Fibroblast of peridontal ligament (primary cell): ENCODE data around the gene PPP1R16B.

ENCODE experiments used
- DNase-seq: peaks from one replicate; pipeline ENCODE4 v3.0.0-alpha.2; 2010; ENCODE audit errors: extremely low read depth

PPP1R16B gene

DNA sequence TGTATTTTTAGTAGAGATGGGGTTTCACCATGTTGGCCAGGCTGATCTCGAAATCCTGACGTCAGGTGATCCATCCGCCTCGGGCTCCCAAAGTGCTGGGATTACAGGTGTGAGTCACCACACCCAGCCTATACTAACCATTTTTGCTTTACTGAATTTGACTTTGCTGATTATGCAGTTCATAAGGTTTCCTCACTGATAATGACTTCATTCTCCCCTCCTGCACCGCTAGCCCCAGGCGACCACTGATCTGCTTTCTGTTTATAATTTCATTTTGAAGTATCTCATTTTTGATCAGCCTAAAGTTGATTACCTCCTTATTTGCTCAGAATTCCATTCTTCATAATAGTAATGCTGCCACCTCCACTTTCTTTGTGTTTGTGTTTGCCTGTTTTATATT is 72.0 kb downstream of the PPP1R16B start:
- no peak for DNase-seq

DNA sequence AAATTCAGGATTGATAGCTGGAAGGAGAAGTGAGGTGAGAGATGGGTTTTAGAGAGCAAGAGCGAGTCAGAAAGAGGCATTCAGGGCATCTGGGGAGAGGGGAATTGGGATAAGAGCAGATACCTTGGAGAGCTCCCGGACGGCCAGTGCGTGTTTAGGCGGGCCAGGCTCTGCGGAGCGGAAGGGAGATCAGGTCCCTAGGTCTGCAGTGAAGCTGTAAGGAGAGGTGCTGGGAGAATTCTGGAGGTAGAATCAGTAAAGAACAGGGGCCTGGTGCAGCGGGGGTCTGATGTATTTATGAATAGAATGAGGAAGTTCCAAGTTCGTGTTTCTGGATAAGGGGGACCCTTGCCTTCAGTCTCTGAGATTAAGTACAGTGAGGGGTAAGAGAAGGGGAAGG is 73.4 kb downstream of the PPP1R16B start:
- DNase-seq = peak; percentile 22

DNA sequence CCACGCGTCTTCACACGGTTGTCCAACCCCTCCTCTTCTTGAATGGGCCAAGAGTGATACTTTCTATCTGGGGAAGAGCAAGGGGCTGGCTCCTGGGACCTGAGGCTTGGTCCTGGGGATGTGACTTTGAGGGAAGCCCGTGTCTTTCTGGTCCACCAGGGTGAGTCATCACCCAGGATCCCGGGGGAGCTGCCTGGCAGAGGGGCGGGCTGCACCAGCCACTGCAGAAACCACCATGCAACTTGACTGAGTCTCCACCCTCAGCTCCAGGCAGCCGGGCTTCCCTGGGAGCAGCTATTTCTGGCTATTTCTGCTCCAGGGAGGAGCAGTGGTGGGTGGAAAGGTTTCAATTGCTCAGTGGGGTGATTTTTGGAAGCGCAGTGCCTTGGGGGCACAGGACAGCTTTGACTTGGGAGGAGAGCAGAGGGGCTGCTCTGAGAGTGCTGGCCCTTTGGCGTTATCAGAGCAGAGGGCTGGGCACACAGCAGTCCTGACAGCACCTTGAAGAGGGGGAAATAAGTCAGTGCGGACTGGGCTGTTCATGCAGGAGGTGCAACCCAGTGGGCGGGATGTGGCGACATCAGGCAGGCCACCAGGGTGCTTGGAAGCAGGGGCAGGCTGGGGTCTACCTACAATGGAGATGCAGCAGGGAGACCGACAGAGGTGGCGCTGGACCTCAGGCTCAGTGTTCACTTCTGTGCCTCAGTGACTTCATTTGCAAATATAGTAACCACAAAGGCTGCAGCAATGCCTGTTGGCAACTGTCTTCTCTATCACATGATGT is 75.6 kb downstream of the PPP1R16B start:
- DNase-seq = no peak

DNA sequence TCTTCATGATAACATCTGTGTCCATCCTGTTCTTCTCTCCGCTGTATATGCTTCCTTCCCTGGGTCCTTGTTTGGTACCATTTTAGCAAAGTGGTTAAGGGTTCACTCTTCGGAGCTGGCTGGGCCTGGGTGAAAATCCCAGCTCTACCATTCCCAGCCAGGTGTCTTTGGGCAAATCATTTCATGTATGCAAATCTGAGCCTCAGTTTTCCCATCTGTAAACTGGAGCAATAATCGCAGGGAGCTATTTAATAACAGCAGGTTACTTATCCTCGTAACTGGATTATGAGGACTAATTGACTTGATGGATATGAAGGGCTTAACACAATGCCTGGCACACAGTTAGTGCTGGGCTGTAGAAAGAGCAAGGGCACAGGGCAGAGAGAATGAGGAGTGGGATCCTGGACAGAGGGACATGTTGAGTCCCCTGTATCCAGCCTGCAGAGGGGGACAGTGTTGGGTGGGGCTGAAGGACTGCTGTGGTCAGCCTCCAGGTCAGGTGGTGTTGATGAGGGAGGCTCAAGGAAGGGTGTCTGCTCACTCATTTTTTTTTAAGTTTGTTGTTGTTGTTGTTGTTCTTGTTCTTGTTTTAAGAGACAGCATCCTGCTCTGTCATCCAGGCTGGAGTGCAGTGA is 76.4 kb downstream of the PPP1R16B start:
- no peak for DNase-seq

DNA sequence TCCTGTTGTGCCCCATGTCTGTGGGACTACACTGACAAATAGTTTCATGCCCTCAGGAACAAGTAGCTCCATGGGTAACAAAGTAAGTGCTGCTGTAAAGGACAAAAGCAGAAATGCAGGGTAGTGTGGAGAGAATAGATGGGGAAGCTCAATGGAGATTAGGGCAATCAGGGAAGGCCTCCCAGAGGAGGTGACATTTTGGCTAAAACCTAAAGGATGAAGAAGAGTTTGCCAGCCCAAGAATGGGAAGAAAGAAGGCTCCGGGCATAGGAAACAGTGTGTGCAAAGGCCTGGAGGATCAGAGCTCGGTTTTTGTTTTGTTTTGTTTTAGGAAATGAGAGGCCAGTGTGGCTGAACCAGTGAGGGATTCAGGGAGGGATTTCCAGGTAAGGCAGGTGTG is 77.1 kb downstream of the PPP1R16B start:
- DNase-seq = no peak

DNA sequence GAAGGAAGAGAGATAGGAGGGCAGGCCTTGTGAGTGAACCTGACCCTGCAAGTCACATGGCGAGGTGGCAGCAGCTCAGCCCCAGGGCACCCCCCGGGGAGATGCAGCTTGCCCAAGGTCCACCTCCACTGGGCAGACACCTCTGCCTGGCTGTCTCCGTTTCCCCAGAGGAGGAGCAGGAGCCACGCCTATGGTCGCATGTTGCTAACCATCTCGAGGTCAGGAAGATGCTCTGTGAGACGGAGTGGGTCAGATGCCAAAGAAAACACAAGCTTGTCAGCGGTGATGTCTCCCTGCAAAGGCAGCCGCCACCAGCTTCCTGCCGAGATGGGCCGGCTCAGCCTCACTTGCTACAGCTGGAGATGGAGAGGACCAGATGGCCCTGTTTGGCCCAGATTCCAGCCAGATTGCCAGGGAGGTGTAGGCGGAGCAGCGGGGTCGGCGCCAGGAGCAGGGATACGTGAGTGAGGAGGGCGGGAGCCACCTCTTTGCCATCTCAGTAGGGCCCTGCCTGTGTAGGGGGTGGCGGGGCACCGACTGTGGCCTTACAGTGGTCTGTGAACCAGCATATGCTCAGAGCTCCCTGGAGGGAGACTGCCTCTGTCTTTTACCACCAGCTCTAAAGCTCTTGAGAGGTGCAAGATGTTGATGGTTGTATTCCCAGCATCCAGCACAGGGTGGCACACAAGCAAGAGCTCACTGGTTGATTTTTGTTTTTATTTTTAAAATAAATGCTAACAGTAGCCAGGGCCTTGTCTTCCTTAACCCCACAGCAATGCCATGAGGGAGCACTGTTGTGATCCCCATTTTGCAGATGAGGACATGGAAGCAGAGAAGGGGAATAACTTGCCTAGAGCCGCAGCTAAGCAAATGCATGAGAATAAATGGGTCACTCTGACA is 77.8 kb downstream of the PPP1R16B start:
- no peak for DNase-seq

DNA sequence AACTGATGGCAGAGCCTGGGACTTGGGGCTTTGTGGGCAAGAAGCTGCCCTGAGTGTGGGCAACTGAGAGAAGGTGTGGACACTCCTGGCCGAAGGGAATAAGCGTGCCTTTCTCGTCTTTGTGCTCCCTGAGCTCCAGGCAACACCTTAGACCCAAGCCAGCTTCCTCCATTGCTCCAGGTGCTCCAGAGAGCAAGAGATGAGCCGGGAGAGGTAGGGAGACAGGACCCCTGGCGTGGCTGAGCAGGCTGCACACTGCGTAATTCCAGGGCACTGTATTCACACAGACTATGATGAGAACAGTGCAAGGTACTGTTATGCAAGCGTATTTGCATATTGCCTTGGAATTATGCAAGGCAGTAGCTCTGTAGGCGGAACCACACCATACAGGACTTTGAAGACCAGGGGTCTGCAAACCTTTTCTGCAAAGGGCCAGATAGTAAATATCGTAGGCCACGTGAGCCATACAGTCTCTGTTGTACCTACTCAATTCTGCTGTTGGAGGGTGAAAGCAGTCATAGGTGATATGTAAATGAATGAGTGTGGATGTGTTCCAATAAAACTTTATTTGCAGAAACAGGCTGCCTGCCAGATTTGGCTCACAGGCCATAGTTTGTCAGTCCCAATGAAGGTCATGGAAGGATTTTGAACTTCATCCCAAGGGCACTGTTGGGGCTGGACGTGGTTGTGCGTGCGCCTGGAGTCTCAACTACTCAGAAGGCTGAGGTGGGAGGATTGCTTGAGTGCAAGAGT is 78.7 kb downstream of the PPP1R16B start:
- DNase-seq = no peak

DNA sequence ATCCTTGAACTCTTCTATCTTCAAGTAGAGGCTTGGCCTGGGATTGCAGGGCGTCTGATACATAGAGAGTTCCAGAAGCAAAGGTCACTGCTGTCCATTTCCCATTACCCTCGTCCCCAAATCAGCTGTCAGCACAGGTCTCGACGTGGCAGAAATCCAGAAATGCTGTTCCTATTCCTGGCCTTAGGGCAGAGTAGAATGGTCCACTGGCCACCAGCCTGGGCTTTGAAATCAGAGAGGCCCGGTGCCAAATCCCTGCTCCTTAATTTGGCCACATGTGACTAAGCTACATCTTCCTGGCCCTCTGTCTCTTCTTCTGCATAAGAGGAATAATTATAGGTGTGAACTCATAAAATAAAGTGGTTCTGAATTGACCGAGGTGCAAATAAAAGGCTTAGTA is 79.9 kb downstream of the PPP1R16B start:
- no peak for DNase-seq

DNA sequence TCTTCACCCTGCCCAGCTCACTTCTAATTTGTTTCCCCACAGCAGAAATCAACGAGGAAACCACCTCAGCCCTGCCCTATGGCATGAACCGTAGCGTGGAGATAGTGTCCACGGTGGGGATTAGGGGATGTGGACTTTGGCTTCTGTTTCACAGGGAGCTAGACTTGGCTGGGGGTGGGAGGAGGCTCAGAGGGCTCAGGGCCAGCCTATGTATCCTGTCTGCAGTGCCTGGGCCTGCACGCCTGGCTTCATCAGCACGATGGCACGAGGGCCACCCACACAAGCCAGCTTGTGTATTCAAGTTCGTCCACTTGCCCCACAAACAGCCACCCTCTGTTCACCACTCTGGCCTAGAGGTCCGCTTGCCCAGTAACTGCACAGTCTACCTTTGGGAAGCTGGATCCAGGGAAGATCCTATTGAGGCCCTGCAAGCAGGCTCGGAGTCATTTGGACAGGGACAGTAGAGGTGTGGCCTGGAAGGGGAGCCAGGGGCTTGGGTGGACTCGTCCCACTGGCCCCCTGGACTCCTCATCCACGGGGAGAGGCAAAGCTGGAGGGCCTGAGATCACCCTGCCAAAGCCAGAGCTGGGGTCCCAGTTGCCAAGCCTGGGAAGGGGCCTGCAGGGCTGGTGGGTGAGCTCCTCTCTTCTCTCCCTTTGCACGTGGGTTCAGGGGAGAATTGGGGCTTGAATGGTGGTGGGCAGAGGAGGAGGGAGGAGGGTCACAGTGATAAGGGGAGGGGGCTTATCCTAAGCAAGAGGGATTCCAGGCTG is 82.7 kb downstream of the PPP1R16B start:
- DNase-seq = no peak

DNA sequence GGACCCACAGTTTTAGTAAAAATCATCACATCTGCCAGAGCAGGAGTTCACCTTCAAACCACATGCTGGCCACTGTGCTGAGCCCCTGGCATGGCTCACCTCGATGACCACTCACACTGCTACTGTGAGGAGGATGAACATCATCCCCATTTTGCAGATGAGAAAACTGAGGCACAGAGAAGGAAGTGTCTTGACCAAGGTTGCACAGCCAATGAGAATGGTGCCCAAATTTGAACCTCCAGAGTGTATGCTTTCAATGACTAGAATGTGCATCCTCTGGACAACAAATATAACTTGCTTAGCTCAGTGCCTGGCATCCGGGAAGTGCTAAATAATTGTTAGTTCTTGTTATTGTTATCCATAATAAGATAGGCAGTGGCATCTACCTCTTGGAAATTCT is 83.6 kb downstream of the PPP1R16B start:
- no peak for DNase-seq

DNA sequence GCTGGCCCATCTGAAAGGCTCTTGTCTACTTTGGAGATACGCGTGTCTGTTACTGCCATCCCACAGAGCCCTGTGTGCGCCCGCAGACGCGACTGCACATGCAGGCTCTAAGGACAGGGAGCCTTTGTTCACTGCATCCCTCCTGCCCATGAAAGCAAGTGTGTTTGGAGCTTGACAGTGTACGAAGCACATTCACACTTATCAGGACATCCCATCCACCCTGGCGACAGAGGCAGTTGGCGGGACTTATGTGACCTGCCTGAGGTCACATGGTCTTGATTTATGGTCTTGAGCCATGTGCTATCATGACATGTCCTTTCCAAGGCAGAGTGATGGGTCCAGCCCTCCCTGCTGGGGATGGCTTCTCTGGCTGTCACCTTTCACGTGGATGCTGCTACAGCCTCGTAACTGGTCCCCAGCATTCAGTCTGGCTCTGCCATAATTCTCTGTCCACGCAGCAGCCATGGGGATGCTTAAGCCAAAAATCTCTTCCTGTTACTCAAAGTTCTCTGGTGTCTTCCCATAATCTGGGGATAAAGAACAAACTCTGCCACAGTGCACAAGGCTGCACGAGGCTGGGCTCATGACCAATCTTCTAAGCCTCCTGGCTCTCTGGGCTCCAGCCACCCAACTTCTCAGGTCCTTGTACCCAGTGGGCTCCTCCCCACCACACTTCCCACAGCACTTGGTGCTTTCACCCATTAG is 84.4 kb downstream of the PPP1R16B start:
- DNase-seq = no peak

DNA sequence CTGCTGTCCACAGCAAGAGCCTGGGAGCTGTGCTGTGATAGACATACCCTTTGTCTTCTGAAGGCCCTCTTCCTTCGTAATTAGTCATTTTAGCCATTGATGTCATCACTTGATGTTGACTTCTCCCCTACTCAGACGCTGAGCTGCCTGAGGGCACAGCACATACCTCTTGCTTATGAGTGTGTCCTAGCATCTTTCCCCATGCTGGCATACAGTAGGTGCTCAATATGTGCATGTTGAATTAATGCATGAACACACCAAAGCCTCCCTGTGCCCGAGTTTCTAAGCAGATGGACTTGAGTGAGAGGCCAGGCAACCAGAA is 85.0 kb downstream of the PPP1R16B start:
- DNase-seq = no peak

DNA sequence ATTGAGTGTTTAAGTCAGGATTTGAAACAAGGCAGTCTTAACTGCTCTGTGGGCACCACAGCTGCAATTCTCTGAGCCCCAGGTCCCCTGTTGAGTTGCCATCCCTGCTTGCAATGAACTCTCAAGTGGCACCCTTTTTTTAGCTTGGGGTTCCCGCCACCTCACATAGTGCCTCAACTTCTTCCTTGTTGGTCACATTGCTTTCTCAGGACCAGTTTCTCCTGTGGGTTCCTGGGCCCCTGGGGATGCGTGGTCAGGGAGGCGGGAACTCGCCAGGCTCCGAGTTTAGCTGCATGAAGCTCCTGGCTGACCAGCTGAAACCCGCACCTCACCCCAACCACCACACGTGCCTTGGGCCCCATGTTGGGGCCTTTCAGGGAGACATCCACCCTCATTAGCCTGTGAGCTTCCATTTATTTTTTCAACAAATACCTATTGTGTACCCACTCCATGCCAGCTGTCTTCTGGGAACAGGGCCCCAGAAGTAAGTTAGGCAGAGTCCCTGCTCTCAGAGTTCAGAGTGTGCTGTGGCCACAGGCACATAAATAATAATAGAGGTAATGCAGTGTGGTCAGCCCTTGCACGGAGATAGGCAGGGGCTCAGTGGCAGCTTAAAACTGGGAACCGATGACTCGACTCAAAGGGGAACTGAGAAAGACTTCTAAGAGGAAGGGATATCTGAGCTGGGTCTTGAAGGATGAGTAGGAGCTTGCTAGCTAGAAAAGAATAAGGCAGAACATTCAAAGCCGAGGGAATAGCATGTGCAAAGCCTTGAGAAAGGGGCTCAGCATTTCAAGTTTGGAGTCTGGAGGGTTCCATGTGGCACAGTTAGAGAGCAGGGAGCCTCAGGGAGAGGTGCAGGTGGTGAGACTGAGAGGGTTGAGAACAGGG is 86.8 kb downstream of the PPP1R16B start:
- no peak for DNase-seq

DNA sequence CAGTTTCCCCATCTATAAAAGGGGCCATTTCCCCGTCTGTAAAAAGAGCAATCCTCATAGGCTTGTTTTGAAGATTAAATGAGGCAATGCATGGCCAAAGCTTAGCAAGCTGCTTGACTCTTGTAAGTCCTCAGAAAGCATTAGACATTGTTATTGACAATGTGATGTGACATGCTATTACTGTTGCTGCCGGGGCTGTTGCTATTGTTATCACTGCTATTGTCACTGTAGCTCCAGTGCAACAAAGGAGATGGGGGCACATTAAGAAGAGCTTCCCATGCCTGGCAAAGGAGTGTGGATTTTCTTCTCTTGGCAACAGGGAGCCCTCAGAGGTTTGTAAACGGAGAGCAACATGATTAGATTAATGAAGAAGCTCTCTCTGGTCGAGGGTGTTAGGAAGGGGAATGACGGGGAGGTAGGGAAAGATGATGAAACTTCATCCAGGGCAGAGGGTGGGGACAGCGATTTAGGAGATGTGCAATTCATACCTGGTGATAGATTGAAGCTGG is 87.6 kb downstream of the PPP1R16B start:
- DNase-seq = no peak

DNA sequence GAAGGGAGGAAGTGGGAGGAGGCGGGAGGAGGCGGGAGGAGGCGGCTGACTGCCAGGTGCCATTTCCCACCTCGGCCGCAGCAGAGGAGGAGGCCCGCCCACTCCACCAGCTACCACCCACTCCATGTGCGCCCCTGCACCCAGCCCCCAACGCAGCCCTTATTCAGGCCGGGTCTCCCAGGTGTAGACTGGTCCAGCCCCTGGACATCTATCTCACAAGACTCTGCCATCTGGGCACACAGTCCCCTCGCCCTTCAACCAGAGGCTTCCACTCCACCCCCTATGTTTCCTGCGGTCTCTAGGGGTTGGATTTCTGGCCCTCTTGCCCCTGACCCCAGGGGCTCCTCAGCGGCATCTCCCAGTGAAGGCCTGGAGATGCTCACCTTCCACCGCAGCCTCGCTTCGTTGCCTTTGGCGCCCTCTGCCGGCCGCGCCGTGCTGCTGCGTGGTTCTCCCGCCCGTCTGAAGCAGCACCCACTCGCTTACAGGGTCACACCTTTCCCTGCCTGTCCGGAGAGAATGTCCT is 88.1 kb downstream of the PPP1R16B start:
- peak; percentile 19 for DNase-seq

DNA sequence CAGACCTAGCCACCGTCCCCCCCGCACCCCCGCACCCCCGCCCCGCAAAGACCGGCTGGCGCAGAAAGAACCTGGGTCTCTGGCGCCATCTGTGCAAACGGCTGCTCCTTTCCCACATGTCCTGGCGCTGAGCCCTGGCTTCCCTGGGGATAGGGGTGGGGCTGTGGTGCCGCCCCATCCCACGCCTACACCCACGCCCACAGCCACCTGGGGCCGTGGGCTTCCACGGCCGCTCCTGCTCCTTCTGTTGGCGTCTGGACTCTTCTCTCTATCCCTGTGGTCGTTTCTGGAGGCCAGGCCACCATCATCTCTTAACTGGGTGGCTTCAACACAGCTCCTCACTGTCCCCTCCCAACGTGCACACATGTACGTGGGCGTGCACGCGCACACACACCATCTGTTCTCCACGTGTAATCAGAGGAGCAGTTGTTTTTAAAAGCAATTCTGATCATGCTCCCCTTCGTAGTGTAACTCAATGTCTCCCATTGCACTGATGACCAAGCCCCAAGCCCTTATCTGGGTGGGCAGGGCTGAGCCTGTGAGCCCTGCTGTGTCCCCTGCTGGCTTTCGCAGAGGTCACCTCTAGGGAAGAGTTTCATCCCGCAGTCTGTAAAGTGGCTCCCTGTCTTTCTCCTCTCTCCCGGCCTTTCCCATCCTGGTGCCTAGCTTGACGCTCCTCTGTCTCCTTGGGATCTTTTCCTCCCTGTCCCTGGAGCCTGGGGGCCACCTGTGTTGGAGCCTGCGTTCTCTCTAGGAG is 88.8 kb downstream of the PPP1R16B start:
- no peak for DNase-seq

DNA sequence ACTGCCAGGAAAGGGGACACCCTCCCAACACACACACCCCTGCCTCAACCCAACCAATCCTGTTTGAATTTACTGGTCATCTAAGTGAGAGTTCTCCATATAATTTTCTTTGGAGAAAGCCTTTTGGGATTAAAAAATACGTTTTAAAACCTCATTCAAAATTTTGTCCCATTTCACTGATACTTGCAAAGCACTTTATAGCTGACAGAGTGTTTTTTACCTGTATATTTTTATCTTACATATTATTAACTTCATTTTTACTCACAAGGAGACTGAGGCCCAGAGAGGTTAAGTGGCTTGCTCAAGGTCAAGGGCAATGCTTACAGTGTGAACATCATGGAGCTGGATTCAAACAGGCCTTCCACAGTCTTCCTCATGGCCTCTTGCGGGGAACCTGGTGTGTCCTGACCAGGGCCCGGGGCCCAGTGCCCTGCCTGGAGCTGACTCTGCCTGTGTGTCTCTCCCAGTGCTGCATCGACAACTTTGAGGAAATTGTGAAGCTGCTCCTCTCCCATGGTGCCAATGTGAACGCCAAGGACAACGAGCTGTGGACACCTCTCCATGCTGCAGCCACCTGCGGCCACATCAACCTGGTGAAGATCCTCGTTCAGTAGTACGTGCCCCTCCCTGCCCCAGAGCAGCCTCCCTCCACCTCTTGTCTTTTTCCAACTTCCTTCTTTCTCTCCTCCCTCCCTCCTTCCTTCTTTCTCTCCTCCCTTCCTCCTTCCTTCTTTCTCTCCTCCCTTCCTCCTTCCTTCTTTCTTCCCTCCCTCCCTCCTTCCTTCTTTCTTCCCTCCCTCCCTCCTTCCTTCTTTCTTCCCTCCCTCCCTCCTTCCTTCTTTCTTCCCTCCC is 89.8 kb downstream of the PPP1R16B start:
- no peak for DNase-seq
